Anterior cingulate cortex (tissue), 58 donors: ENCODE measurements around the gene EPB41.
"Not testable (repeated sequence)": the region's sequence is repeated elsewhere in the genome, so short reads cannot be mapped to it uniquely, and the experiment has no call there.

ENCODE experiments used
- DNase-seq, 58 donors: peaks; one replicate each; lab custom pipeline; 2025; lab: John Stamatoyannopoulos, UW

The EPB41 gene

DNA sequence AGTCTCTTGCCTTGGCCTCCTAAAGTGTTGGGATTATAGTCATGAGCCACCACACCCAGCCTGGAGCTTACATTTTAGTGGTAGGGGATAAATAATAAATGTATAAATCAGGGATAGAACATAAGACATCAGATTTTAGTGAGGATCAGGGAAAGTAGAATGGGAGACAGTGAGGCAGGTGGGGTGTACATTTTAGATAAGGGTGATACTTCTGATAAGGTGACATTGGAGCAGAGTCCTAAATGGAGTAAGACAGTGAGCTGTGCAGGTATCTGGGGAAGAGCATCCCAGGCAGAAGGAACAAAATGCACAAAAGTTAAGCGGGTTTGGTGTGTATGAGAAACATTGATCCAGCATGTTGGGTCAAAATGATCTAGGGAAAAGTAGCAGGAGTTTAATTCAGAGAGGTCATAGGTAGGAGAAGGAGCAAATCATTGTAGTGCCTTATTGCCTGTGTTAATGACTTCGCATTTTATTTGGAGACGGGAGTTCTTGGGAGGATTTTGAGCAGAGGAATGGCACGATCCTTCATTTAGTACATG, 11.1 kb downstream of the EPB41 start:
- no peak for DNase-seq

- DNase-seq, result peak in 2 of 58 donors; percentile 5 to 8
These were observed 12.4 kb downstream of the EPB41 start for GRCh38 chr1:28926629-28927265.

DNA sequence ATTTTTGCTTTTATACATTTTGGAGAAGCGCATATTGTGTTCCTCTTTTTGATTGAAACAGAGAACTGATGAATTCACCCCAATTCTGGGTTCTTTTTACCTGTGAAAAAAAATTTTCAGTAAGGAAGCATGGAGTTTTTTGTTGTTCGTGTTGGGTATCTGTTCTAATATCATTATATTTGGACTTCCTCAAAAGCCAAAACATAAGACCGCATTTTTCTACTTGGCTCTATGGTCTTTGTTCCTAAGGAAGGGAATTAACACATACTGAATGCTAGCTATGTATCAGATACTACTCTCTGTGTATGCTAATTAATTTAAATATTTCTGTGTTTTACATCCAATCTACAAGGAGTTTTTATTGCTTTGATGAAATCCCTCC, 12.9 kb downstream of the EPB41 start:
- no peak for DNase-seq

DNA sequence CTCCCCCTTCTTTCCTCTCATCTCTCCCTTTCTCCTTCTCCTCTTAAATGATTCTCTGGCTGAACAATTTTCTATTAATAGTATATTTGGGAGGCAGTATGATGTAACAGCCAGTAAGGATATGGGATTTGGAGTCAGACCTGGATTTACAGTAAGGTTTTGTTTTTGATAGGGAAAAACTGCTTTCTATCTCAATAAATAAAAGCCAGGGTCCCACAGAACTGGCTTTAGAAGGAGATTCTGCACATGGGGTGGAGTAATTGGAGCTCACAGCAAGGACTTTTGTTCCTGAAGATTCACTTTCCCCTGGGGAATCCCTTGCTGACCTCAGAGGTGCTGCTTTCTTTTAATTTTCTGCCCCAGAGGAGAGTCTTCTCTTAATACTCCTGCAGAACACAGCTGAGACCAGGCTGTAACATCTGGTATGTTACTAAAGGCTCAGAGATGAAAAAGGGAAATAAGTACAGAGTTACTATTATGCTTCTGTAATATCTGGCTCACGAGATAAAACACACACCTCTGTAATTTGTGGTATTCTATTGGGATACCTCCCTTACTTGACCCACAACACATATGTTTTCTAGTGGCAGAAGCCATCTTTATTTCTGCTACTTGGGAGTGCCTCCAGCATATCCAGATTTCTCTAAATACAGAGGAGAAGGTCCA, 13.4 kb downstream of the EPB41 start:
- no peak for DNase-seq

DNA sequence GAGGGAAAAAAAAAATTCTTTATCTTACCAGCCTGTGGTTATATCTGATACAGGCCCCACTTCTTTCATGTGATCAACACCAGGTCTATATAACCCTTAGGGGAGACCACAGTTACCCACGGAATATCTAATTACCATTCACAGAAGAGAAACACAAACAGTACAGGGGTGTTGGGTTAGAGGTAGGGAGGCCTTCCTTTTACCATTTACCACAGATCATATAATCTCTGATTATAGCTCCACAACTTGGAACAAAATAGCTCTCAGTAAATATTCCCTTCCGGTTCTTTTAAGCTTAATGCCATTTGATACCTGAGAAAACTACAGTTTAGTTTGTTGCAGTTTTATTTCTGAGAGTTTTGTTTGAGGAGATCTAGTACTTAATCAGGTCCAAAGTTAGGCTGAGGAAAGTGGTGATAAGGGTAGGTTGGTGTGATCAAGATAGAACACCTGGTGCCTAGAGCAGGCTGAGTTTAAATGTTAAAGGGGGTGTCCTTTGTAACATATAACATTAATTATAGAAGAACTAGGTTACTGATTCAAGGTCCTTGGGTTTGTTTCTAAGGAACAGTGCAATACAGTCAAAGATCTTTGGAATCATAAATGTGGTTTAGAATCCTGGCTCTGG, 14.1 kb downstream of the EPB41 start:
- DNase-seq, result no peak

DNA sequence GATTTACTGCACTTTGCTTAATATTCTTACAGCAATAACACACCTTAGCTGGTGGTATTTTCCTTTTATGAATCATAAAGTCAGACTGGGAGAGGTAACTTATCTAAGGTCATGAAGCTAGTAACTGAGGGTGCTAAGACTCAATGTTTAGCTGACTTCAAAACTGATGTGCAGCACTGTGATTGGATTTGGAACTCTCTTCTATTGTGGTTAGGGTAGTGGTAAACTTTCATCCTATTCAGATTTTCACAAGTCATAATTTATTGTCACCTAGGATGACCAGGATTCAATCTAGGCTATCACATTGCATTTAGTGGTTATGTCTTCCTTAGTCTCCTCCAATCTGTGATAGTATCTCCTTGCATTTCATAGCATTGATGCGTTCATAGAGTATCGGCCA, 18.9 kb downstream of the EPB41 start:
- DNase-seq, result no peak

DNA sequence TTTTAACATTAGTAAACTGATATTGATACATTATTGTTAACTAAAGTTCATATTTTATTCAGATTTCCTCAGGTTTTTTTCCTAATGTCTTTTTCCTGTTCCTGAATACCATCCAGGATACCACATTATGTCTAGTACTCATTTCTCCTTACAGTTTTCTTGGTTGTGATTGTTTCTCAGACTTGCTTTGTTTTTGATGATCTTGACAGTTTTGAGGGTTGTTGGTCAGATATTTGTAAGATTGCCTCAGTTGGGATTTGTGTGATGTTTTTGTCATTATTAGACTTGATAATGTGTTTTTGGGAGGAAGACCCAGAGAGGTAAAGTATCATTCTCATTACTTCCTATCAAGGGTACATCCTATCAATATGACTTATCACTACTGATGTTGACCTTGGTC, 19.5 kb downstream of the EPB41 start:
- DNase-seq, result no peak

DNA sequence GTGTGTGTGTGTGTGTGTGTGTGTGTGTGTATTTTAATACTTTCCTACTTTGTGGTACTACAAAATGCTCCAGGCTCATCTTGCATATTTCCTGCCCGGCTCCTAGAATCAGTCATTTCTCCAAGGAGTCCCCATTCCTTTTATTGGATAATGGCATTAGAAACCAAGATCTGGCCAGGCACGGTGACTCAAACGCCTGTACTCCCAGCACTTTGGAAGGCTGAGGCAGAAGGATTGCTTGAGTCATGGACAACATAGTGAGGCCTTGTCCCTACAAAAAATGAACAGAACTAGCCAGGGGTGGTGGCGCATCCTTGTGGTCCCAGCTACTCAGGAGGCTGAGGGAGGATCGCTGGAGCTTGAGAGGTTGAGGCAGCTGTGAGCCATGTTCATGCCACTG, 20.3 kb downstream of the EPB41 start:
- DNase-seq, result no peak

GRCh38 chr1:28935293-28935692, 20.9 kb downstream of the EPB41 start:
- no peak for DNase-seq

GRCh38 chr1:28936094-28936493, 21.7 kb downstream of the EPB41 start:
- no peak for DNase-seq

- no peak for DNase-seq
These were observed 22.2 kb downstream of the EPB41 start for GRCh38 chr1:28936528-28936927.

DNA sequence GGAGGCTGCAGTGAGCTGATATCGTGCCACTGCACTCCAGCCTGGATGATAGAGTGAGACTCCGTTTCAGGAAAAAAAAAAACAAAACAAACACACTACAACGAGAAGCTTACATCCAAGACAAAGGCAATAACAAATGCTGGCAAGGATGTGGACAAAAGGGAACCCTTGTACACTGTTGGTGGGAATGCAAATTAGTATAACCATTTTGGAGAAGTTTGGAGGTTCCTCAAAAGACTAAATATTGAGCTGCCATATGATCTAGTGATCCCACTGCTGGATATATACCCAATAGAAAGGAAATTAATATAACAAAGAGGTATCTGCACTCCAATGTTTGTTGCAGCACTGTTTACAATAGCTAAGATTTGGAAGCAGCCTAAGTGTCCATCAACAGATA, 29.2 kb downstream of the EPB41 start:
- not testable (repeated sequence) for DNase-seq

DNA sequence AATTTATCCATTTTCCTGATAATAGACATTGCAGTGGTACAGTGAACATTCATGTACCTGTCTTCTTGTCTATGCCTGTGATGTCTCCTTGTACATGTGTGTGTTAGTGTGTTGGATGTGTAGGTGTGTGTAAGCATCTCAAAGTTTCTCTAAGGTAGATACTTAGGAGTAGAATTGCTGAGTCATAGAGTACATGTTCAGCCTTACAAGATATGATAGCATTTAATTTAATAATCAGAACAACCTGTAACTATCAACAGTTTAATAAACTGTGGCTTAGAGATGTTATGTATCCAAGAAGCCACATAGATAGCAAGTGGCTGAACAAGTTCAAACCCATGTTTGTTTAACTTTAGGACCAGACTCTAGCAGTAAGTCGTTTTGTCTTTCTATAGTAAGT, 35.6 kb downstream of the EPB41 start:
- DNase-seq, result no peak

DNA sequence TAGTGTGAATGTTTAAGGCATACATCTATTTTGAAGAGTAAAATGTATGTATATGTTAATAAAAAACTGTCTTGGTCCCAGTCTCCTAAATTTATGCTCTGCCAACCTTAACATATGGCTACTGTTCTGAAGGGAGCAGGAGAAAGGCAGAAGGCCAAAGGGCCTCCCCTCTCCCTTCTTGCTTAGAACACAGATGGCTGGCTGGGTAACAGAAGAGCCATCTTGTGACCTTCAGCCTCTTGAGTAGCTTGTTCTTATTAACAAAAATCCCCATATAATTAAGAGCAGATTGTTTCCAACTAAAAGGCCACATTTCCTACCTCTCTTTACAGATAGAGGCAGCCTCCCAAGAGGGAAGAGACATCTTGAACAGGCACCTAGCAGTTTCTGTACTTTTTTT, 36.1 kb downstream of the EPB41 start:
- no peak for DNase-seq

DNA sequence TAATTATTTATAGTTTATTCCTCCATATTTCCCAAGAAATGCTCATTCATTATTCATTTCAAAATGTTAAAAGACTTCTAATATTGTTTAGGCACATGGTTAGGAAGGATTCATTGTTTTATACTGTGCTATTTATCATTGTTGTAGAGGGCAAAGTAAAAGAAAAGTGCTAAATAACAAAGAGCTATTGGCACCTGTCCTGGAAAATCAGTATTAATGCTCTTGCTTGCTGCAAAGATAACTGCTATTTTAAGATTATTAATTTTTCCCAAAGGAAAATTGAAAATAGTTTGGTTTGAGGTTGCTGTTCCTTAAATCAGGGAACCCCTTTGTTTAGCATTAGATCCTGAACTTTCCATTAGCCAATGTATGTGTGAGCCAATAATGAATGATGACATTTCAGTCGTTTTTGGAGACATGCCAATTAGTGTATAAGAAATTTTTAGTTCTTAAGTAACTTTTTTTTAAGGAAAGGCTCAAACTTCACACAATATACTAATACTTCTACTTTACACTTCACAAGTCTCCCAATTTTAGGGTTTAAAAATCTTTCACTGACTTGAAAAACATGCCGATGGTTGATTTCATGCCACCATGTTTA, 39.9 kb downstream of the EPB41 start:
- DNase-seq, result no peak

DNA sequence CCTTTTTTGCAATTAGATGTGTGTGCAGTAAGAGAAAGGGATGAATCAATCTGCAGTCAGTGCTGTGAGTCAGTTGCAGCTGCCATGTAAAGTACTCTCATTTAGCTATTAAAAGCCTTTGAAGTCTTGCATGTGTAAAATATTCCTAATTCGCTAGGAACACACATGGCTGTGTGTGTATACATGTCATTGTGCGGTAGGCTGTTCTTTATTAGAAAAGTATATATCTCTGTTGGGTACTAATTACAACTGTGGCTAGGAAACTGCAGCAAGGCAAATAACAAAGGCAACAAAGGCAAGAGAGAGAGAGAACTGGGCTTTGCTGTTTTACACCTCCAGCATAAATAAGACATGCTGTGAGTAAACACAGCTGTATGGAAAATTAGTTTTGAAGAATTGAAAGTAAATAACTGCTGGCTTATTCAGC, 41.7 kb downstream of the EPB41 start:
- DNase-seq, result no peak

DNA sequence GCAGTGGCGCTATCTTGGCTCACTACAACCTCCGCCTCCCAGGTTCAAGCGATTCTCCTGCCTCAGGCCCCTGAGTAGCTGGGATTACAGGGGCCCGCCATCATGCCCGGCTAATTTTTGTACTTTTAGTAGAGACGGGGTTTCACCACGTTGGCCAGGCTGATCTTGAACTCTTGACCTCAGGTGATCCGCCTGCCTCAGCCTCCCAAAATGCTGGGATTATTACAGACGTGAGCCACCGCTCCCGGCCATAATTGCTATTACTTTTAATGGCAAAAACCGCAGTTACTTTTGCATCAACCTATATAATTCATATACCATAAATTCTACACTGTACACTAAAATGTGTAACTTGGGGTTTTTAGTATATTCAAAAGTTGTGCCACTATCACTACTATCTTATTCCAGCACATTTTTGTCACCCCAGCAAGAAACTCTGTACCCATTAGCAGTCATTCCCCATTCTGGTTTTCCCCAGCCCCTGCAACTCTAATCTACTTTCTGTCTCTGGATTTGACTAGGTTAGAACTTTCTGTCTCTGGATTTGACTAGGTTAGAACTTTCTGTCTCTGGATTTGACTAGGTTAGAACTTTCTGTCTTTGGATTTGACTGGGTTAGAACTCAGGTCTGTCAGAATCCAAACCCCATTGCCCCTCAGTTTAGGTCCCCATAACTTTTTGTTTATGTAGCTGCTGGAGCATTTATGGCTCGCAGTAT, 47.9 kb downstream of the EPB41 start:
- not testable (repeated sequence) for DNase-seq

DNA sequence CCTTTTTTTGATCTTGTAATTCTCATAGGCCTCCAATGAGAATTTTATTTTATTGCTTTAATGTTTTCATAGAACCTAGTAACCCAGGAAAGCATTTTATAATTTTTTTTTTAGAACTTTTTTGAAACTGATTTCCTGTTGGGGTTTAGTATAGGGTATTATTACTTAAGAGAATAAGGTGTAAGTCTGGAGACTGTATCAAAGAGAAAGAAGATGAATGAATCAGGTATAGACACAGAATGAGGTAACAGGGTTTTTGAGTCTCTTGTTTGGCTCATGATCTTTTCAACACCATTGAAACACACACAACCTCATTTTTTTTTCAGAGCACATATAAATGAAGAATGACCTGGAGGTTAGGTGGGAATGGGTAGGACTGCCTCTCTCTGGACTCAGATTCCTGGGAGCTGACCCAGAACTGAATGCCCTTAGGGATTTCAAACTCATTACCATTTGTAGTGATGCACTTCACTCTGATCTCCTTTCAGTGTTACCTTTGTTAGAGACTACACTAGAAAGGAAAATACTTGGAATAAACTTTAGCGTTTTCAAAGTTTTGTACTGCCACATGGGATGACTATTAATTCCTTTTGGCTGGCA, 51.0 kb downstream of the EPB41 start:
- DNase-seq, result no peak

- DNase-seq, result no peak
These were observed 52.2 kb downstream of the EPB41 start for GRCh38 chr1:28966617-28967016.
